ENCODE data around the gene TNK1. TPM values are rescaled to one million over a fixed set of nuclear protein-coding genes. Genes with fewer than 3 reads are reported as not detected.
A peak's percentile ranks its signal among the peaks of the same experiment; 100 is the strongest.

The TNK1 gene
- total RNA-seq, 1 experiment from 2014 or later: 6.1 TPM

GRCh38 chr17:7404737-7405349 is 24.0 kb downstream of the TNK1 start:
- Mint-ChIP-seq H3K27ac (ENCODE audit: unreplicated experiment) (peak overlapping the region; percentile 76), H3K4me3 (ENCODE audit: unreplicated experiment) (peak overlapping the region; percentile 76), H3K27me3 (ENCODE audit: insufficient read depth, unreplicated experiment) (no peaks in the 10 kb centered on the region), H3K9me3 (ENCODE audit: unreplicated experiment) (no peaks in the 10 kb centered on the region), H3K4me1 (ENCODE audit: low read depth, unreplicated experiment) (peaks cover 8% of the 10 kb centered on the region), H3K36me3 (ENCODE audit: insufficient read depth, unreplicated experiment) (peaks cover 6% of the 10 kb centered on the region)
- ChIA-PET POLR2A (interaction anchor here (0.7 to 2.4 kb wide), 9 partner anchors 11 to 179 kb away, joined by 3 to 38 read pairs (median 3); partner anchors contain the start of genes MPDU1, PLSCR3, POLR2A and SLC2A4), CTCF (interaction anchor here (0.9 to 1.8 kb wide), 6 partner anchors 11 to 312 kb away, joined by 3 to 15 read pairs (median 6); partner anchors contain the start of genes DNAH2, NEURL4, PLSCR3 and TMEM102)
- BruUV-seq (replicated peaks): no TSS peak
- intact Hi-C loops (cut with micrococcal nuclease; ENCODE audit: unreplicated experiment): loop anchor here (1.0 to 2.0 kb wide), 3 partner anchors 25 to 54 kb away; partner anchors contain the start of gene TMEM102
- DNase-seq: peak; percentile 34 to 37
- H3K27me3 ChIP-seq (replicated peaks; ENCODE audit: control insufficient read depth, insufficient read depth, low read length): no peaks in the 10 kb centered on the region
- no peaks in the 10 kb centered on the region for H3K4me1 ChIP-seq
- no peaks in the 10 kb centered on the region for H3K9me3 ChIP-seq
- no peak for TF ChIP-seq CTCF (IDR thresholded peaks at IDR 0.05; ENCODE audit: insufficient read depth in 1 of 2, low read depth in 1 of 2, low read length in 1 of 2, severe bottlenecking in 1 of 2, unreplicated experiment in 1 of 2)
- peak overlapping the region; percentile 53 for H3K4me3 ChIP-seq (ENCODE audit: low read depth, low read length)
- H3K36me3 ChIP-seq (ENCODE audit: control insufficient read depth, insufficient read depth, low read length): no peaks in the 10 kb centered on the region

DNA sequence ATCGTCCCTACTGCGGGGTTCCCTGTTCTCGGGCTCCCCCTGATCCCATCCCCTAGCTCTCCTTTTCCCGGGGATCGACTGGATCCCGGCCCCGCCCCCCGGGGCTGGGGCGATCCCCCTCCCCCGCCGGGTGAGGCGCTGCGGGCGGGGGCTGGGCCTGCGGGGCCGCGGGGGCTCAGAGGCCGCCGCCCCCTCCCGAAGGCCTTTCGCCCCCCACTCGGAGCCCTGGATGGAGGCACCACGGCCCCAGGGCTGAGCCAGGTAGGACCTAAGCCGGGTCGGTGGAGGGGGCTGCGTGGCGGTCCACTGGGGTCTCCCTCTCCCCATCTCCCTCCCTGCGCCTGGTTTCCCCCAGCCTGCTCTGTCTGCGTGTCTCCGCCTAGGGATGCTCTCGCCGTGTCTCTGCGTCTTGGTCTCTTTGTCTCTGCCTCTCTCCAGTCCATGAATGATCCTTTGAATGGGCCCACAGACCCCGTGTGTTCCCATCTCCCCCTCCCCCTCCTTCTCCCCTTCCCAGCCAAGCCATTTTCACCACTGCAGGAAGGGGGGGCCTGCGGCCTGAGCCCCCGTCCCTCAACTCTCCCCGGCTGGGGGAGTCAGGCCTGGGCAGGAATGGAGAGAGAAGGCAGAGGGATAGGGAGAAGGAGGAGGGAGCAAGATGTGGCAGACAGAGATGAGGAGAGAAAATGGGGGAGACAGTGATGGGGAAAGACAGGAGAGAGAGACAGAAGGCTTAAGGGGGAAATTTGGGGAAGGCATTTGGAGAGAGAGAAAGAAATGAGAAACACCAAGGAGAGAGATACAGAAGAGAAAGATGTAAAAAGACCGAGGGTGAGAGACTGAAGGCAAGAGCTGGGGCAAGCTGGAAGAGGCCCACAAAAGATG is 24.7 kb downstream of the TNK1 start:
- ChIA-PET POLR2A (no interaction called here), CTCF (interaction anchor here (0.6 kb wide), 1 partner anchor 52 kb away, joined by 3 read pairs; no protein-coding TSS in a partner anchor)
- Mint-ChIP-seq H3K27me3 (ENCODE audit: insufficient read depth, unreplicated experiment) (no peaks in the 10 kb centered on the region), H3K27ac (ENCODE audit: unreplicated experiment) (peak overlapping the region; percentile 20), H3K4me3 (ENCODE audit: unreplicated experiment) (peak overlapping the region; percentile 76), H3K4me1 (ENCODE audit: low read depth, unreplicated experiment) (peaks cover 8% of the 10 kb centered on the region), H3K36me3 (ENCODE audit: insufficient read depth, unreplicated experiment) (peaks cover 6% of the 10 kb centered on the region), H3K9me3 (ENCODE audit: unreplicated experiment) (no peaks in the 10 kb centered on the region)
- Histone ChIP-seq H3K4me3 (ENCODE audit: low read depth, low read length) (peak overlapping the region; percentile 53), H3K4me1 (no peaks in the 10 kb centered on the region), H3K36me3 (ENCODE audit: control insufficient read depth, insufficient read depth, low read length) (no peaks in the 10 kb centered on the region), H3K9me3 (no peaks in the 10 kb centered on the region), H3K27me3 (replicated peaks; ENCODE audit: control insufficient read depth, insufficient read depth, low read length) (no peaks in the 10 kb centered on the region)
- DNase-seq: no peak
- no peak for TF ChIP-seq CTCF (IDR thresholded peaks at IDR 0.05; ENCODE audit: insufficient read depth in 1 of 2, low read depth in 1 of 2, low read length in 1 of 2, severe bottlenecking in 1 of 2, unreplicated experiment in 1 of 2)
- intact Hi-C loops (cut with micrococcal nuclease; ENCODE audit: unreplicated experiment): loop anchor here (2.0 kb wide), 1 partner anchor 55 kb away; no protein-coding TSS in a partner anchor
- TSS peak; percentile 50 for BruUV-seq (replicated peaks)

DNA sequence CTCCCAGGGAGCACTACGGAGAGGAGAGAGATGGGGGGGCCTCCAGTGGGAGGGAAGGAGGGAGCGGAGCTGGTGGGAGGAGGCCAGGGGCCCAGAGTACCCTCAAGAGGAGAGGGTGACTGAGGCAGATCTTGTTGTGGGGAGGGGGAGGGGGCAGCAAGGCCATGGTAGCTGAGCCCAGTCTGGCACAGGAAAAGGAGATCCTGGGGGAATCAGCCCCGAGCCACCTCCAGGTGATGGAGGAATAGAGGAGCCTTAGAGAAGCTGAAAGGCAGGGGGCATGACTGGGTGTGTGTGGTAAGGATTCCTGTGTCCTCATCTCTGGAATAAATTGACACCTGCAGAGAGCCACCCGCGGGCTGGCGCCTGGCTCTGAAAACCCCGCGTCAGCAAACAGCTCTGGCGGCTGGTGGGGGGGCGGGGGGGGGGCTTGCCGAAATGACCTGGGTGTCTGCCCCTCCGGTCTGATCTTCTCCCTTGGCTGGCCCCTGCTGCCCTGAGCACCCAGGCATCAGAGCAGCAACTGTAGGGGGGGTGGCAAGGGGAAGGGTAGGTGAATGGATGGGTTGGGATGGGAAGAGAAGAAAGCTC is 25.4 kb downstream of the TNK1 start:
- Mint-ChIP-seq H3K27me3 (ENCODE audit: insufficient read depth, unreplicated experiment) (no peaks in the 10 kb centered on the region), H3K27ac (ENCODE audit: unreplicated experiment) (peak overlapping the region; percentile 20), H3K36me3 (ENCODE audit: insufficient read depth, unreplicated experiment) (peaks cover 6% of the 10 kb centered on the region), H3K4me1 (ENCODE audit: low read depth, unreplicated experiment) (peaks cover 8% of the 10 kb centered on the region), H3K4me3 (ENCODE audit: unreplicated experiment) (no peak overlapping the region), H3K9me3 (ENCODE audit: unreplicated experiment) (no peaks in the 10 kb centered on the region)
- Histone ChIP-seq H3K4me3 (ENCODE audit: low read depth, low read length) (no peak overlapping the region), H3K27me3 (replicated peaks; ENCODE audit: control insufficient read depth, insufficient read depth, low read length) (no peaks in the 10 kb centered on the region), H3K9me3 (no peaks in the 10 kb centered on the region), H3K4me1 (no peaks in the 10 kb centered on the region), H3K36me3 (ENCODE audit: control insufficient read depth, insufficient read depth, low read length) (no peaks in the 10 kb centered on the region)
- intact Hi-C loops (cut with micrococcal nuclease; ENCODE audit: unreplicated experiment): no loop called here
- DNase-seq: no peak
- no peak for TF ChIP-seq CTCF (IDR thresholded peaks at IDR 0.05; ENCODE audit: insufficient read depth in 1 of 2, low read depth in 1 of 2, low read length in 1 of 2, severe bottlenecking in 1 of 2, unreplicated experiment in 1 of 2)
- BruUV-seq (replicated peaks): no TSS peak
- ChIA-PET CTCF (interaction anchor here (0.6 kb wide), 1 partner anchor 53 kb away, joined by 3 read pairs; no protein-coding TSS in a partner anchor), POLR2A (no interaction called here)

All from Caco-2 (cell line).